Inferior parietal cortex (tissue), 1 donor: ENCODE results near the gene EMC9.

Source experiments
- DNase-seq: peaks from one replicate; pipeline ENCODE4 v3.0.0-alpha.2; 2016; ENCODE audit errors: extremely low spot score

EMC9 gene

GRCh38 chr14:24141097-24141880, at the start of gene EMC9:
TSS of gene EMC9 (minus strand) at chr14:24141591. CDS start at chr14:24141304, 287 bp downstream.
- DNase-seq, result peak; percentile 99

GRCh38 chr14:24190416-24190815, 49.0 kb upstream of the EMC9 start:
- no peak for DNase-seq

- no peak for DNase-seq
Measured at GRCh38 chr14:24189460-24189859, 48.1 kb upstream of the EMC9 start.

GRCh38 chr14:24189059-24189375, 47.6 kb upstream of the EMC9 start:
- no peak for DNase-seq

- peak; percentile 94 for DNase-seq
Measured at GRCh38 chr14:24188251-24189058, 47.1 kb upstream of the EMC9 start, which contains the start of gene IPO4. TSS of gene IPO4 (minus strand) at chr14:24188816. CDS start at chr14:24188787, 29 bp downstream.

- no peak for DNase-seq
Measured at GRCh38 chr14:24187539-24187915, 46.1 kb upstream of the EMC9 start.

GRCh38 chr14:24186831-24187538, 45.6 kb upstream of the EMC9 start:
- no peak for DNase-seq

GRCh38 chr14:24185741-24186140, 44.4 kb upstream of the EMC9 start:
- no peak for DNase-seq

- DNase-seq, result no peak
Measured at GRCh38 chr14:24185026-24185425, 43.6 kb upstream of the EMC9 start.

GRCh38 chr14:24184104-24184970, 42.9 kb upstream of the EMC9 start:
- DNase-seq, result no peak

- no peak for DNase-seq
Measured at GRCh38 chr14:24183014-24183481, 41.7 kb upstream of the EMC9 start.

- DNase-seq, result no peak
Measured at GRCh38 chr14:24182110-24182882, 40.9 kb upstream of the EMC9 start.

- DNase-seq, result no peak
Measured at GRCh38 chr14:24181371-24182077, 40.1 kb upstream of the EMC9 start.

- DNase-seq, result peak; percentile 63
Measured at GRCh38 chr14:24179961-24180796, 38.8 kb upstream of the EMC9 start.

GRCh38 chr14:24179294-24179960, 38.0 kb upstream of the EMC9 start:
- no peak for DNase-seq

- DNase-seq, result no peak
Measured at GRCh38 chr14:24178399-24179178, 37.2 kb upstream of the EMC9 start.

GRCh38 chr14:24177891-24178290, 36.5 kb upstream of the EMC9 start:
- no peak for DNase-seq
